Measurements from ENCODE around the gene TRABD2B.

The TRABD2B gene

DNA sequence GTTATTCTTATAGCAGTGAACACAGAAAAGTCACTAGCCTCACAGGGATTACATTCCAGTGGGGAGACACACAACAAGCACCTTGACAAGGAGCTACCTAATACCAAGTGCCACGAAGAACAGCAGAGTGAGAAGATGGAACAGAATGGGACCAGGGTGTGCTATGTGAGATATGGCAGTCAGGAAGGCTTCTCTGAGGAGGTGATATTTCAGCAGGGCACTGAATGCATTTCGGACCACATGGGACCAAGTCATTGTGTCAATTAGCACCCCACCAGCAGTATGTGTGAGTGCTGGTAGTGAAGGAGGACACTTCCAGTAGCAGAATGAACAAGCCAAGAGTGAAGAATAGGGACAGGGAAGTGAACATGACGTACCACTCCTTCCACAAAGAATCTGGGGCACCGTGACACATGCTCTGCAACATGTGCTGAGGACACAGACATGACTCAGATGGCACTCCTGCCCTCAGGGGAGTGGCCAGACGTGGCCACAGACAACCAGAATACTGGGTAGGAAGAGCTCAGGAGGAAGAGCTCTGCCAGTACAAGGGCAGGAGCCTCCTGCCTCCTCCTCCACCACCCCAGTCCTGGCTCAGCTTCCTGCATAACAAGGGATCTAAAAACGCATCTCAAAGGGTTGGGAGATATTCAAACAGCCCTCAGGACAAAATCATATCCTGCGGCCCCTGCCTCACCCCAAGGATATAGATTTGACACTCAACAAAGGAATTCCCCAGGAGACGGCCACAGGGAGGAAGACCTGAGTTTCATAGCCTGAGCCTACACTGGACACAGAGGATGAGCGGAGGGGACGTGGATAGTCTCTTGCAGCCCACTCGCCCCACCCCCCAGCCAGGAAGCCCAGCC, 102.5 kb downstream of the TRABD2B start:
- TF ChIP-seq POLR2AphosphoS5 (IDR thresholded peaks at IDR 0.05; ENCODE audit: low read depth, low read length) (no peak), SIN3A (IDR thresholded peaks at IDR 0.05; ENCODE audit: borderline replicate concordance, insufficient read depth, low read length) (no peak), TAF1 (IDR thresholded peaks at IDR 0.05; ENCODE audit: borderline replicate concordance, insufficient read depth, low read length) (no peak), FOXP2 (optimal IDR thresholded peaks at IDR 0.05; ENCODE audit: borderline replicate concordance, extremely low read depth, extremely low read length, insufficient read depth) (no peak)
- TF ChIP-seq, protein P1, sequence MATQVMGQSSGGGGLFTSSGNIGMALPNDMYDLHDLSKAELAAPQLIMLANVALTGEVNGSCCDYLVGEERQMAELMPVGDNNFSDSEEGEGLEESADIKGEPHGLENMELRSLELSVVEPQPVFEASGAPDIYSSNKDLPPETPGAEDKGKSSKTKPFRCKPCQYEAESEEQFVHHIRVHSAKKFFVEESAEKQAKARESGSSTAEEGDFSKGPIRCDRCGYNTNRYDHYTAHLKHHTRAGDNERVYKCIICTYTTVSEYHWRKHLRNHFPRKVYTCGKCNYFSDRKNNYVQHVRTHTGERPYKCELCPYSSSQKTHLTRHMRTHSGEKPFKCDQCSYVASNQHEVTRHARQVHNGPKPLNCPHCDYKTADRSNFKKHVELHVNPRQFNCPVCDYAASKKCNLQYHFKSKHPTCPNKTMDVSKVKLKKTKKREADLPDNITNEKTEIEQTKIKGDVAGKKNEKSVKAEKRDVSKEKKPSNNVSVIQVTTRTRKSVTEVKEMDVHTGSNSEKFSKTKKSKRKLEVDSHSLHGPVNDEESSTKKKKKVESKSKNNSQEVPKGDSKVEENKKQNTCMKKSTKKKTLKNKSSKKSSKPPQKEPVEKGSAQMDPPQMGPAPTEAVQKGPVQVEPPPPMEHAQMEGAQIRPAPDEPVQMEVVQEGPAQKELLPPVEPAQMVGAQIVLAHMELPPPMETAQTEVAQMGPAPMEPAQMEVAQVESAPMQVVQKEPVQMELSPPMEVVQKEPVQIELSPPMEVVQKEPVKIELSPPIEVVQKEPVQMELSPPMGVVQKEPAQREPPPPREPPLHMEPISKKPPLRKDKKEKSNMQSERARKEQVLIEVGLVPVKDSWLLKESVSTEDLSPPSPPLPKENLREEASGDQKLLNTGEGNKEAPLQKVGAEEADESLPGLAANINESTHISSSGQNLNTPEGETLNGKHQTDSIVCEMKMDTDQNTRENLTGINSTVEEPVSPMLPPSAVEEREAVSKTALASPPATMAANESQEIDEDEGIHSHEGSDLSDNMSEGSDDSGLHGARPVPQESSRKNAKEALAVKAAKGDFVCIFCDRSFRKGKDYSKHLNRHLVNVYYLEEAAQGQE (IDR thresholded peaks at IDR 0.05; ENCODE audit: insufficient read depth in 1 of 2, low read depth in 2 of 2, low read length in 2 of 2), result no peak

DNA sequence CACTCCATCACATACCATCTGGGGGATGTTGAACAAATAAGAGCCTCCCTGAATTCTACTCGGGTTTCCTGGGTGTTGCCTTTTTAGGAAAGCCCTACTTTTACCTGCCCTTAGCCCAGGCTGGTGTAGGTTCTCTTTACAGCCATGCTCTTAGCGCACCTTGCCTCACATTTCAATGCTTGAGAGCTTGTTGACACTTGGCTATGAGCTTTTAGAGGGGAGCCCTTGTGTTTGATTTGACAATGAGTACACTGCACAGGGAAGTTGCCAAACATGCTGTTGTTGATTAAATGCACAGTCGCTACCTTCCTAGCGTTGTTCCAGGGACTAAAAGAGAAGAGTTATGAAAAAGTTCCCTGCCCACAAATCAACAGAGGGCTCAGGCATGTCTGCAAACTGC, 103.8 kb downstream of the TRABD2B start:
- TF ChIP-seq SIN3A (IDR thresholded peaks at IDR 0.05; ENCODE audit: borderline replicate concordance, insufficient read depth, low read length) (no peak), POLR2AphosphoS5 (IDR thresholded peaks at IDR 0.05; ENCODE audit: low read depth, low read length) (no peak), FOXP2 (optimal IDR thresholded peaks at IDR 0.05; ENCODE audit: borderline replicate concordance, extremely low read depth, extremely low read length, insufficient read depth) (no peak), TAF1 (IDR thresholded peaks at IDR 0.05; ENCODE audit: borderline replicate concordance, insufficient read depth, low read length) (no peak)
- TF ChIP-seq, protein P1 (IDR thresholded peaks at IDR 0.05; ENCODE audit: insufficient read depth in 1 of 2, low read depth in 2 of 2, low read length in 2 of 2), result no peak

DNA sequence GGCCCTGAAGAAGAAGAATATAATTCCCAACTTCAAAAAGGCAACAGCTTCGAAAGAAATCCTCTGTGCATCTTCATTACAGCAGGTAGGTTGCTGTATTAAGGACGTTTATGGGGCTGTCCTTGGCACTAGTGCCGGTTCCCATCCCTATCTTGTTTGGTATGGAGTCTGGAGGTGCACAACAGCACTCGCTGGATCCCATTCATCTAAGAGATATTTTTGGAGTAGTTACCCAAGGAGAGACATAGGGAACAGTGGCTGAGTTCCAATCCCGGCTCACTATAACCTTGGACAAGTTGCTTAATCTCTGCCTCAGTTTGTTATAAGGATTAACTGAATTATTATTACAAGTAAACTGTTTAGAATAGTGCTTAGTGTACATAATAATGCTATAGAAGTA, 106.4 kb downstream of the TRABD2B start:
- TF ChIP-seq TAF1 (IDR thresholded peaks at IDR 0.05; ENCODE audit: borderline replicate concordance, insufficient read depth, low read length), result no peak
- TF ChIP-seq, protein P1 (IDR thresholded peaks at IDR 0.05; ENCODE audit: insufficient read depth in 1 of 2, low read depth in 2 of 2, low read length in 2 of 2), result no peak
- no peak for TF ChIP-seq POLR2AphosphoS5 (IDR thresholded peaks at IDR 0.05; ENCODE audit: low read depth, low read length)
- TF ChIP-seq SIN3A (IDR thresholded peaks at IDR 0.05; ENCODE audit: borderline replicate concordance, insufficient read depth, low read length), result no peak
- TF ChIP-seq FOXP2 (optimal IDR thresholded peaks at IDR 0.05; ENCODE audit: borderline replicate concordance, extremely low read depth, extremely low read length, insufficient read depth), result no peak

DNA sequence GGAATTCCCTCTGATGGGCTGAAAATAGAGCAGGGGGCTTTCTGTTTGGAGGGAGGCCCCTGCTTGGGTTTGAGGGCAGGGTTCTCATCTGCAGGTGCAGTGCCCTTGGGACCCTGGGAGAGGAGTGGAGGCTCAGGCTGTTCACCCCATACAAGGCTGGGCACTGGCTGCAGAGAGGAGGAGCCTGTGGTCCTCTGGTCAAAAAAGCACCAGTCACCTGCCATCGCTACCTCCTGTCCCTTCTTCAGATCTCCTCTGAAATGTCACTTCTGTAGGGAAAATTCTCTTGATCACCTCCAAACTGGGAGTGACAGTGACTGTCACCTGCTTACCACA, 108.9 kb downstream of the TRABD2B start:
- TF ChIP-seq, protein P1 (IDR thresholded peaks at IDR 0.05; ENCODE audit: insufficient read depth in 1 of 2, low read depth in 2 of 2, low read length in 2 of 2), result no peak
- TF ChIP-seq TAF1 (IDR thresholded peaks at IDR 0.05; ENCODE audit: borderline replicate concordance, insufficient read depth, low read length) (no peak), FOXP2 (optimal IDR thresholded peaks at IDR 0.05; ENCODE audit: borderline replicate concordance, extremely low read depth, extremely low read length, insufficient read depth) (no peak), POLR2AphosphoS5 (IDR thresholded peaks at IDR 0.05; ENCODE audit: low read depth, low read length) (no peak), SIN3A (IDR thresholded peaks at IDR 0.05; ENCODE audit: borderline replicate concordance, insufficient read depth, low read length) (no peak)

All from PFSK-1 (cell line).